DMS153 treated with DMSO at 0.1 percent for 48 hours (cell line): ENCODE data around the gene ST6GAL1.
"Not testable (repeated sequence)": the region's sequence is repeated elsewhere in the genome, so short reads cannot be mapped to it uniquely, and the experiment has no call there.

Source experiments
- DNase-seq: peaks from one replicate; lab custom pipeline; 2025; ENCODE audit not compliant: unreplicated experiment; lab: John Stamatoyannopoulos, UW

ST6GAL1 gene

GRCh38 chr3:186966406-186966805 is 36.1 kb downstream of the ST6GAL1 start:
- no peak for DNase-seq

GRCh38 chr3:186967236-186967635 is 36.9 kb downstream of the ST6GAL1 start:
- DNase-seq = not testable (repeated sequence)

- no peak for DNase-seq
Observed at GRCh38 chr3:186967686-186968085, 37.4 kb downstream of the ST6GAL1 start.

GRCh38 chr3:186969607-186970006 is 39.3 kb downstream of the ST6GAL1 start:
- DNase-seq = no peak

- not testable (repeated sequence) for DNase-seq
Observed at GRCh38 chr3:186971106-186971505, 40.8 kb downstream of the ST6GAL1 start.

- DNase-seq = no peak
Observed at GRCh38 chr3:186971578-186971977, 41.3 kb downstream of the ST6GAL1 start.

- DNase-seq = no peak
Observed at GRCh38 chr3:186973702-186974101, 43.4 kb downstream of the ST6GAL1 start.

GRCh38 chr3:186974824-186975313 is 44.5 kb downstream of the ST6GAL1 start:
- no peak for DNase-seq

GRCh38 chr3:186975726-186976125 is 45.4 kb downstream of the ST6GAL1 start:
- no peak for DNase-seq

- no peak for DNase-seq
Observed at GRCh38 chr3:186976837-186977750, 46.8 kb downstream of the ST6GAL1 start.

GRCh38 chr3:186978712-186979111 is 48.4 kb downstream of the ST6GAL1 start:
- DNase-seq = no peak

GRCh38 chr3:186979852-186980251 is 49.5 kb downstream of the ST6GAL1 start:
- no peak for DNase-seq

GRCh38 chr3:186980989-186981388 is 50.7 kb downstream of the ST6GAL1 start:
- no peak for DNase-seq

GRCh38 chr3:186983659-186984058 is 53.3 kb downstream of the ST6GAL1 start:
- DNase-seq = no peak

GRCh38 chr3:186984064-186984463 is 53.7 kb downstream of the ST6GAL1 start:
- DNase-seq = no peak

GRCh38 chr3:186985661-186986364 is 55.5 kb downstream of the ST6GAL1 start:
- DNase-seq = no peak

- no peak for DNase-seq
Observed at GRCh38 chr3:186986406-186986805, 56.1 kb downstream of the ST6GAL1 start.

GRCh38 chr3:186986816-186987215 is 56.5 kb downstream of the ST6GAL1 start:
- no peak for DNase-seq

- no peak for DNase-seq
Observed at GRCh38 chr3:186988806-186989205, 58.5 kb downstream of the ST6GAL1 start.

GRCh38 chr3:186989429-186989828 is 59.1 kb downstream of the ST6GAL1 start:
- DNase-seq = no peak

- no peak for DNase-seq
Observed at GRCh38 chr3:186990277-186990676, 60.0 kb downstream of the ST6GAL1 start.

GRCh38 chr3:186990878-186991308 is 60.6 kb downstream of the ST6GAL1 start:
- no peak for DNase-seq
